Stimulated activated CD8-positive, alpha-beta memory T cell treated with anti-CD3 and anti-CD28 coated beads, Interleukin-12 subunit alpha, Interleukin-12 subunit beta, amount 100 ng/mL, for 4 hours (primary cell): ENCODE data around the gene COL5A2.

Experiments
- DNase-seq: peaks from one replicate; pipeline ENCODE4 v3.0.0-alpha.2; 2020; ENCODE audit warnings: low read depth

Gene COL5A2

GRCh38 chr2:188997263-188997662 lies 182.3 kb downstream of the COL5A2 start:
- DNase-seq = no peak

GRCh38 chr2:188993247-188993646 lies 186.3 kb downstream of the COL5A2 start:
- no peak for DNase-seq

DNA sequence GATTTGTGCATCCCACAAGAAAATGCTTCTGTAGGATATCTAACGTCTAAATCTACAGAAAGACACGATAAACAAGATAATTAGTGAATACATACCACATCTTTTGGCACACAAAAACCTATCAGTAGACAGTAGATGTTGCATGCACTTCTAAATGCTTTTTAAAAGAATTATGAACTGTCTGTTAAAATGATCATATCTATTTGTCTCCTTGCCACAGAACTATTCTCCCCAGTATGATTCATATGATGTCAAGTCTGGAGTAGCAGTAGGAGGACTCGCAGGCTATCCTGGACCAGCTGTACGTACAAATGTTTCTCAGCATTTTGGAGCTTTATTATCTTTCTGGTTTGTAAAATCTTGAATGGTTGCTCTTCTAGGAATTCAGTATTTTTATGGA lies 192.7 kb downstream of the COL5A2 start:
- no peak for DNase-seq

- no peak for DNase-seq
Measured at GRCh38 chr2:188984680-188985079, 194.9 kb downstream of the COL5A2 start.

- DNase-seq = no peak
Measured at GRCh38 chr2:188984065-188984491, 195.5 kb downstream of the COL5A2 start.

DNA sequence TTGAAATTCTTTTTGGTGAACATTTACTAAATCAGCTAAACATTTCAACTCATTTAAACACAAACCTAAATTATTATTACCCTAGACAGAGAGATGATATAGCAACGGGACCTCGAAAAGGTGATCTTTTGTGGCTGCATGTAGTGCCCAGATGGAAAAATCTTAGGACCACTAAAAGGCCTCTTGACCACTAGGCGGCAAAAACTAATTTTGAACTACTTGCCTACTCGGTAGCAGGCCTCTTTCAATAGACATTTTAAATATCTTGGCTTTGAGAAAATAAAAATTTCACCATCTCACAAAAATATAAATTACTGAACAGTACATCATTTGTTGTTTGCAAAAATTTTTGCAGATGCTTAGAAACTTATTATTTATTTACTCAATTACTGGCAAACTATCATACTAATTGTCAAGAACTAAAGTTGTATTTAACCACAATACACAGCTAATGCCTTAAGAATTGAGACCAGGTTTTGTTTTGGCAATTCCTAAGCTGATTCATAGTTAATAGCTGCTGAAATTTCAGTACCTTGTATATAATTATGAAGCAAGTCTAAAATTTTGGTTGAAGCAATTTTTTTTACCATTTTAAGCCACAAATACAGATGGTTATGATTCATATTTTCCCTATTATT lies 196.0 kb downstream of the COL5A2 start:
- DNase-seq = no peak
